NCI-H2227 (cell line): Measurements from ENCODE around the gene PNISR.
"Not testable (repeated sequence)": the region's sequence is repeated elsewhere in the genome, so short reads cannot be mapped to it uniquely, and the experiment has no call there.

Experiments used
- DNase-seq: peaks from one replicate; lab custom pipeline; 2025; ENCODE audit not compliant: unreplicated experiment; lab: John Stamatoyannopoulos, UW

The PNISR gene, protein sequence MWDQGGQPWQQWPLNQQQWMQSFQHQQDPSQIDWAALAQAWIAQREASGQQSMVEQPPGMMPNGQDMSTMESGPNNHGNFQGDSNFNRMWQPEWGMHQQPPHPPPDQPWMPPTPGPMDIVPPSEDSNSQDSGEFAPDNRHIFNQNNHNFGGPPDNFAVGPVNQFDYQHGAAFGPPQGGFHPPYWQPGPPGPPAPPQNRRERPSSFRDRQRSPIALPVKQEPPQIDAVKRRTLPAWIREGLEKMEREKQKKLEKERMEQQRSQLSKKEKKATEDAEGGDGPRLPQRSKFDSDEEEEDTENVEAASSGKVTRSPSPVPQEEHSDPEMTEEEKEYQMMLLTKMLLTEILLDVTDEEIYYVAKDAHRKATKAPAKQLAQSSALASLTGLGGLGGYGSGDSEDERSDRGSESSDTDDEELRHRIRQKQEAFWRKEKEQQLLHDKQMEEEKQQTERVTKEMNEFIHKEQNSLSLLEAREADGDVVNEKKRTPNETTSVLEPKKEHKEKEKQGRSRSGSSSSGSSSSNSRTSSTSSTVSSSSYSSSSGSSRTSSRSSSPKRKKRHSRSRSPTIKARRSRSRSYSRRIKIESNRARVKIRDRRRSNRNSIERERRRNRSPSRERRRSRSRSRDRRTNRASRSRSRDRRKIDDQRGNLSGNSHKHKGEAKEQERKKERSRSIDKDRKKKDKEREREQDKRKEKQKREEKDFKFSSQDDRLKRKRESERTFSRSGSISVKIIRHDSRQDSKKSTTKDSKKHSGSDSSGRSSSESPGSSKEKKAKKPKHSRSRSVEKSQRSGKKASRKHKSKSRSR

DNA sequence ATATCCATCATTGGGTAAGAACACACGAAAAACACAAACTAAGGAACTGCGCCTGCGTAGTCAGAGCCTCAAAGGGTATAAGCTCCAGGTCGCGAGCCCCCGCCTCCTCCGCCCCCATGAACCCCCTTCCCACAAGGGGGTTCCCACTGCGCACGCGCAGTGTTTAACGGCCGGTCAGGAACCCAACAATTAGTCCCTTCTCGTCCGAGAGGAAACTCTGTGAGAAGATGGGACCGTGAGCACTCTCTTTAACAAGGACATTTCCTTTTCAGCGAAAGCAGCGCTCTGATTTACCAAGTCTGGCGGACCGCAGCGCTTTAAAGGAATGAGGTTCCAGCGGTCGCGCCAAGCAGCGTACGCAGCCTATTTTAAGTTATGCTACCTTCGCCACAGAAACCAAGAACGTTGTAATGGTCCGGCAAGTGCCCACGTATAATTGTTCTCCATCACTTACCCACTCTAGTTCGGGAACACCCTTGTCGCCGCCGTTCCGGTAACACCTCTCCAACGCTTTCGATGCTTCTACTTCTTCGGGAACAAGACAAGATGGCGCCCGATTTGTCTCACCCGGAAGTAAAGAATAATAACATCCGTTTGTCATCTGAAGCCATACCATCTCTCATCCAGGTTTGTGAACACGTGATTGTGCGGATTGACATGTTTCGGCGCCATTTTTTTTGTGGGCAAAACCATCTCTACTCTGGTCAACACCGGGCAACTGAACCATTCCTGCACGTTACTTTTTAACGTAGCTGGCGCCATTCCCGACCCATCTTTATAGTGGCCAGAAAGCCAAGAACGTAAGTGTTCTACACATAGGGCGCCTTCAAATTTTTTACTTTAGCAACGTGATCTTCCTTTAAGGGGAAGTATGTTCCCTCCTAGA is at the start of gene PNISR:
Gene PNISR, minus strand, starts transcription at position 548 of the 886 bp plus-strand sequence. CDS start 10,649 bp downstream, outside the sequence.
- DNase-seq = peak; percentile 95

DNA sequence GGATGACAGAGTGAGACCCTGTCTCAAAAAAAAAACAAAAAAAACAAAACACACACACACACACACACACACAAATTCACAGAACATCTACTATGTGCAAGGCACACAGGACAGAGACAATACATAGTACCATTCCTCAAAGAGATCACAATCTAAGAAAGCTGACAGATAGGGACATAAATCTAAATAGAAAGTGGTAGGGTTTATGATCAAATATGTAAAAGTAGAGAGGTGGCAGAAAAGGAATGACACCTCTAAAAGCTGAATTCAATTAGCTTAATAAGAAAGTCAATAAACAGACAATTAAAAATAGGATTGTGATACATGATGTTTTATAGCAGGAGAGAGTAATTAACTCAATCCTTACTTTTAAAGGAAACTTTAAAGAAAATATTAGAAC is 48.6 kb upstream of the PNISR start:
- no peak for DNase-seq

DNA sequence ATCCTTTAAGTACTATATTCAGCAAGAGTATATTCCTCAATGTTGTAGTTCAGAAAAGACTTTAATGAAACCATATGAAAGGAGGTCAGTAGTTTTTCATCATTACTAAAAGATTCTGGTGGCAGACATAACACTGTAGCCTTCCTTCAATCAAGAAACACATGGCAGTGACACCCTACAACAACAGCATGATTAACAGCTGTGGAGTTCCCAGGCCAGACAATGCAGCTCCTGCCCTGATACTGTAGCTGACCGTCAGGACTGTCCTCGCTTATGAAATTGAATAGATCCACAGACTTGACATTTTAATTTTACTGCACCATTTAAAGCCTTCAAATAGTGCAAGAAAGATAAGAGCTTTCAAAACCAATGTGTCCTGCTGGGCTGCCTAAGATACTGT is 46.5 kb upstream of the PNISR start:
- DNase-seq = peak; percentile 40

DNA sequence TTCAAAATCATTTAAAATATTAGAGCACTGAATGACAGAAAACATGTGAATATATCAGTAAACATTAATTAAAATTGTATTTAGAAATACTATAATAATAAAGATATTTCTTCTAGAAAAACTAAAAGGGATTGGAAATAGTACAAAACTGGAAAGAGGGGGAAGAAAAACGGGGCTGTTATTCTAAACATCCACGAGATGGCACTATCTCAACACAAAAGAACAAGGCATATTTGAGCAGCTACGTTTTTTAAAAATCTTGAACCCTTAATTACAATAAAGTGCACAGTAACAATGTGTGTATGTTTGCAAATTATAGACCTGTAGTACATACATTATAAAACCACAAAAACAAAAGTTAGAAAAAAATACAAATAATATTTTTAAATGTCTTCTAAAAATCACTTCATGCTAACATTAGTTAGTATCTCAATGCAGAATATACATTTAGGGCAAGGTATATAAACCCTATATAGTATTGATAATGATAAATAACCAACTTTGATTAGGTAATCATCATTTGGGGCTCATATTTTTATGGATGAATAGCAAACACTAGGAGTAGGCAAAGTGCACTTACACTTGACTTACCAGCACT is 42.5 kb upstream of the PNISR start:
- peak; percentile 22 for DNase-seq

DNA sequence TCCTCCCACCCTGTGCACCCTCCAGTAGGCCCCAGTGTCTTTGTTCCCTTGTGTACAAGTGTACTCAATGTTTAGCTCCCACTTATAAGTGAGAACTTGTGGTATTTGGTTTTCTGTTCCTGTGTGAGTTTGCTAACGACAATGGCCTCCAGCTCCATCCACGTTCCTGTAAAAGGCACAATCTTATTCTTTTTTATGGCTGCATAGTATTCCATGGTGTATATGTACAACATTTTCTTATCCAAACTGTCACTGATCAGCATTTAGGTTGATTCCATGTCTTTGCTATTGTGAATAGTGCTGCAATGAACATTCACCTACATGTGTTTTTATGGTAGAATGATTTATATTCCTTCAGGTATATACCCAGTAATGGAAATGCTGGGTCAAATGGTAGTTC is 34.0 kb upstream of the PNISR start:
- DNase-seq = not testable (repeated sequence)

DNA sequence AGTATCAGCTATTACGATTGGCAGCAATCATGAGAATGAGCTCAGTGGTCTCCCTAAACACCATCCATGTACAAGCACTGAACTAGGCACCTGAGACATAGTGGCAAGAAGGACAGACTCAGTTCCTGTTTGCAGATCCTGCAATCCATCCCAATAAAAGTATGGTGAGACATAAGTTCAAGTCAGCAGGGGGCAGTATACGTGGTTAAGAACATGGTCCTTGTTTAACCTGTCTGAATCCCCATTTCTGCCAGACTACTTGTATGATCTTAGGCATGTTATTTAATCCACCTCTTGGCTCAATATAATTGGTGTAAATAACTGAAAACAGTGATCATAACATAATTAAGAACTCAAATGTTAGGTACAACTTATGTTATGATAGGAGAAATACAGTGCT is 33.2 kb upstream of the PNISR start:
- DNase-seq = no peak

DNA sequence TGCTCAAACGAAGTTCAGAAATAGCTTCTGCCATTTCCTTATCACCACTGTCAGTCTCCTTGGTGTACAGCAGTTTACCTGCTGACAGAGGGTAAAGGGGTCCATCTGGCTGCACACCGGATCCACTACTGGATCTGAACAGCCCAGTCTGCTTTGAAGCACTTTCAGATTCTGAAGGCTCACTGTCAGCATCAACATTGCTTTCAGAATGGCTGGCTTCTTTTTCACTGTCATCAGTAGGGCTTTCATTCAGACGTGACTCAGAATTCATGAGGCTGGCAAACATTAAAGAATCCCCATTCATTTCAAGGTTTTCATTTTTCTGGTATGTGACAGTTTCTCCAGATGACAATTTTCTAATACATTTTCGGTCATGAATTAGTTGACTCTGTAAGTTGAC is 21.0 kb upstream of the PNISR start:
- no peak for DNase-seq

DNA sequence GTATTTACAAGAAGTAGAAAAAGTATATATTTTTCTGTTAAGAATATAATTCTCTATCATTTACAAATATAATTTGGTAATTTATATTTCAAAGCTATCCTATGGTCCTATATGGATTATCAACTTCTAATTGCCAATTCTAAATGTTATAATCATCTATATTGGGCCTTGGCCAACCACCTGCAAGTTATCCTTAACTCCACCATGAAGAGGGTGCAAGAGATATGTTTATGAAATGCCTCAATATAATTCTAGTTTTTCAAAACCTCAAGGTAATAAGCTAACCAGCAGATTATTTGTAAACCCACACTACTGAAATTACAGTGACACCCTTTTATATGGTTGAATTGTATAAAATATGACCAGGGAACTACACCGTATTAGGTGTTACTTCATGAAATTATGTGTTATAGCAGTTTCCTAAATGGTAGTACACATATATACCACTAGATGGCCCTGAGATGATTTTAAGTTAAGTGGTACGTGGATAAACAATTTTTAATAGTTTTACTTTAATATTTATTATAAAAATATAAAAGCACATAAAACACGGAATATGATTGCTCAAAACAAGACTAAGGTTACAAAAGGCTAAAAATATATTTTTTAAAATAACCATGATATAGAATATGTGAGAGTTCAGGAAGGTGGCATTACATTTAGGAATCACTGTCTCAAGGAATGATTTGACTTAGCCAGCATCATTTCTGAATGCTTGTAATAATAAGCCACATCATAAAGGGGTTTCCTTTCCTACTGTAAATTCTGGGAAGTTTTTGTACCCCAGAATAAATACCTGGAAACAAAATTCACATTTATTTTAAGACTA is 9.8 kb upstream of the PNISR start:
- DNase-seq = peak; percentile 19

DNA sequence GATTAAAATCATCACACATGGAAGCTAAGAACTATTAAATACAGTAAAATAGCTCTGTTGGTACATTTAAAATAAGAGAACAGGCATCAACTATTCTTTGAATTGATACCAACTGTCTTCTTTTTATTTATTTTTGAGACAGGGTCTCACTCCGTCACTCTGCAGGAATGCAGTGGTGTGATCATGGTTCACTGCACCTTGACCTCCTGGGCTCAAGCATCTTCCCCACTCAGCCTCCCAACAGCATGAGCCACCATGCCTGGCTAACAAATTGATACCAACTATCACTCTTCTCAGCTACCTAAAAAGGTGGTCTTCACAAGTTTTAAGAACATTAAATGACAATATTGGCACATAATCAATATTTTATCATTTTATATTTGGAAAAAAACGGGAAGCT is 7.8 kb upstream of the PNISR start:
- DNase-seq = no peak

DNA sequence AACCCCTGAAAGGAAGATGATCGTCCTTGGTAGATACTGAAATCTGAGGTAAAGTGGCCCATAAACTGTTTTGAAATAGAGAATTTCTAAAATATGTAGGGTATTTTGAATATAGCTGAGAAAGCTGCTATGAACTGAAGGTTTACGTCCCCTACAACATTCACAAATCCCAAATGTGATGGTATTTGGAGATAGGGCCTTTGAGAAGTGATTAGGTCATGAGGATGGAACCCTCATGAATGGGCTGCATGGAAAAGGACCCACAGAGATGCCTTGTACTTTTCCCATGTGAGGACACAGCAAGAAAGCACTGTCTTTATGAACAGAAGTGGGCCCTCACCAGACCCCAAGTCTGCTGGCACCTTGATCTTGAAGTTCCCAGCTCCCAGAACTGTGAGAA is 6.8 kb upstream of the PNISR start:
- no peak for DNase-seq

DNA sequence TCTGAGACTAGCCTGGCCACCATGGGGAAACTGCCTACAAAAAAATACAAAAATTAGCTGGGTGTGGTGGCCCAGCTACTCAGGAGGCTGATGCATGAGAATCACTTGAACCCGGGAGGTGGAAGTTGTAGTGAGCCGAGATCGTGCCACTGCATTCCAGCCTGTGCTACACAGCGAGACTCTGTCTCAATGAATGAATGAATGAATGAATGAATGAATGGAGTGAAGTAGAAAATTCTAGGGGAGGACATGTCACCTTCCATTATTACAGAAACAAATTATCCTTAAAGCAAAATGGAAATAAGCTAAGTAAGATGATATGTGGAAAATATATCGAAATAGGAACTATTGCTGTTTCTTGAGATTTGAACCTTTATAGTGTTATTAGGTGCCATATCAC is 2.9 kb upstream of the PNISR start:
- no peak for DNase-seq

DNA sequence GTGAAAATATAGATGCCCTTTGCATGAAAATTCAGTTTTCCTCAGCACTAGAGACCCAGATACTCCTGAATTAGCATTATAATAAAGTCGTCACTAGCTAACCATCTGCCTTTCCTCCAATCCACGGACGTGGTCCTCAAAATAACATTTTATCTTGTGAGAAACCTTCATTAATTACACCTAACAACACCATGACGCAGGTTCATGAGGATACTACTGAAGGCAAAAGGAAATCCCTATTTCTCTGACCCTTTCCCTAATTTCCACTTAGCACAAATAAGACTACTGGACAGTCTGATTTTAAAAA is 1.3 kb upstream of the PNISR start:
- DNase-seq = no peak

DNA sequence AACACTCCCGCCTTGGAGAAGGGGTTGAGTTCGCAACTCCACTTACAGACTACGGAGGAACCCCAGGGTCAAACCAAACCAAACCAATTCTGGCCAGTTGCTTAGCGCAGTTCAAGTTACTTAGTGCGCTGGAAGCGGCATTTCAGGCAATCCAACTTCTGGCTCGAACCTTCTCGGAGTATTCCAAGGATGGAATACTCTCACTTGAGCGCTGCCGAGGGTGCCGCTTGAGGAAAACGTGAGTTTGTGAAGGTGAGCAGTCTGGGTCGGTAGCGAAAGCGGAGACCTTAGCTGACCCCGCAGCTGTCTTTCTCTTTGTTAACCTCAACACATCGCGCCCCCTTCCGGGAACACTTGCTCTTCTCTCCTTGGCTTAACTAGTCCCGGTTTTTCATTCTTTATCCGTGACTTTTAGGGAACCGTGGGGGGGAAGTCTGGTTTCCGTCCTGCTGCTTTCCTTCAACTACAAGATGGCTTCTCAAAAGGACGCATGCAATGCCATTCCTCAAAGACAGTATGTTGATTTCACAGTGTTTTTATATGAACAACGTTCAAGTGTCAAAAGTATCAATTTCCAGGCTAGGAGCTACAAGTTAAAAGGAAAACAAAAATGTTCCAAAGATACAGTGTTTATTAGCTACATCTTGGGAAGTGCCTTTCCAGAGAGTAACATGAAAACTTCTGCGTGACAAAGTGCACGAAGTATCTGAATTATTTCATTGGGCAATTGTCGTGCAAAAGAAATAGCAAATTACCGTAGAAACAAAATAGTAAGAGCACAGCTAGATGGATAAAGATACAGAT is 741 bp upstream of the PNISR start:
- DNase-seq = peak; percentile 81

DNA sequence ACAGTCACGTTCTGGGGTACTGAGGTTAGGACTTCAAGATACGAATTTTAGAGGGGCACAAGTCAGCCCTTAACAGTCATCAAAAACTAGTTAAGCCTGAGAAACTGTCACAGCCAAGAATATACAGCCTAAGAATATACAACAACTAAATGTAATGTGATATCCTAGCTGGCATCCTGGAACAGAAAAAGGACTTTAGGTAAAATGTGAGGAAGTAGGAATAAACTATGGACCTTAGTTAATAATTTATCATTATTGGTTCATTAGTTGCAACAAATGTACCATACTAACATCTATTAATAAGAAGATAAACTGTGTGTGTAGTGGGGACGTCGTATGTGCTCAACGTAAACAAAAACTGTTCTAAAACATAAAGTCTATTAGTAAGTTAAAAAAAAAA is 1.1 kb downstream of the PNISR start:
- DNase-seq = no peak

DNA sequence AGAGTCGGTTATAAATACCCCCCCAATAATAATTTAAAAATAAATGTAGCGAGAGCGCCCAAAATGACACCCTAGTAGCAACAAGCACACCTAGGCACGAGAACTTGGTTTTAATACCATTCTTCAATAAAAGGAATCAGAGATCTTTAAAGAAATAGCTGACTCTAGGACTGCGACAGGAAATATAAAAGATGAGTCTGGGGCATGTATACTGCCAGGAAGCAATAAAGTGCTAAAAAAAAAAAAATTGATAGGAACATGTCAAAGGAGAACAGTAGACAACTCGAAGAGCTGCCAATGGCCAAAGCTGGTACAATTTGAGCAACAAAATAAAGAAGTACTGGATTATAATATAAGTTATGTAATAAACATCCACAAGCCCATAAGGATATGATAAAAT is 2.2 kb downstream of the PNISR start:
- DNase-seq = no peak

DNA sequence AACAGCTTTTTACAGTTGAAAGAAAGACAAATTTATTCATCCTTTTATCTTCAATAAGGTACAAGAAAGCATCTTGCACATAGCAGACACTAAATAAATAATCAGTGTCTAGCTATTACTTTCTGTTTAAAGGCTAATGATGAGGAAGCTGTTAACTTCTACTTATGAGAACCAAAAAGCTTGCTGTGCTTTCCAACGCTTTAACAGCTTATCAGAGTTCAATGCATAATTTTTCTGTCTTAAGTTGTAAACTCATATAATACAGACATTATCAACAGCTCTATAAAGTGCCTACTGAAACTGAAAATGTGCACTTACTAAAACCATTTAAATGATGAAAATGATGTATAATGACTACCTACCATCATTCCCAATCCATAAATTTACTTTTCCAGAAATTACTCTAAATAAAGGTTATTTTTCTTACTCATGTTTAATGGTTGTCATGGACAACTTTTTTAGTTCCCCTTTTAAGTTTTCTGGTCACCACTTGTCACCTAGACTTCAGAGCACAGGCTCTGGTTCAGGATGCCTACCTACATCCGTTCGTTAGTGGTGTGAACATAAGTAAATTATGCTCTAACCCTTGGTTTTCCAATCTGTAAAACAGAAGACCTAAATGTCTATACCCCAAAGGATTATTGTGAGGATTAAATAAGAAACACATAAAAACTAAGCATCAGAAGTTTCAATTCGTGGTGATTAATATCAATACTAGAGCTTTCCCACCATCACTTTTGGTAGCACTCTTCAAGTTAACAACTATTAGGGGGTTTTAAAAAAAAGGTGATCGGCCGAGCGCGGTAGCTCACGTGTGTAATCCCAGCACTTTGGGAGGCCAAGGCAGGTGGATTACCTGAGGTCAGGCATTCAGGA is 8.0 kb downstream of the PNISR start:
- DNase-seq = no peak

DNA sequence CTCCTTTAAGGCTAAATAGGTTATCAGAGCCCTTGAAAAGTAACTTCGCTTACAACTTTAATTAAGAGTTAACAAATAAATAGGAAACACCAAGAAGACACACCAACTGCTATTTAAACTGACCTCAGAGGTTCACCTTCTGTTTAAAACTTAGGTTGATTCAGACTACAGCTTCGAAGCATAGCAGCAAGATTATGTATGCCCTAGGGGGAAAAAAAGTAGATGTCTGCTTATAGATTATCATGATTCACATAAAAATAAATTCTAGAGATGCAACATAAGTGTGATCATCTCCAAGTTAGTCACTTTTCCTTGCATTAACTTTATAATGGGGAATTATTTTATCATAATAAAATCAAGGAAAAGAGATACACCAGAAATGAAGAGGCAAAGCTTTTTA is 8.9 kb downstream of the PNISR start:
- DNase-seq = no peak

DNA sequence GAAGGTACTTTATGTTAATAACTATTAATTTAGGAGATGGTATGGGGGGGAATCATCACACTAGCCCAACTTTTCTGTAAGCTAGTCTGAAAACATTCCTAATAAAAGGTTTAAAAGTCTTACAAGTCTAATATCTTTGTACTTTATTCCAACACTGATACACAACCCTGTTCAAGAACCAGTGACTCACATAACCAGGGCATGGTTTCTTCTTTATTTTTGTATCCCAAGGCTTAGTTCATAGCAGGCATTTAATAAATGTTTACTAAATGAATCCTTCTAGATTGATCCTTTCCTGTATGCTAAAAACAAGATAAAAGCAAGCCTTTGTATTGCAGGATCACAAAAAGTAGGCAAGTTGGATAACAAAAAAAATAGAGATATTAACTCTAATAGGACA is 9.7 kb downstream of the PNISR start:
- no peak for DNase-seq

DNA sequence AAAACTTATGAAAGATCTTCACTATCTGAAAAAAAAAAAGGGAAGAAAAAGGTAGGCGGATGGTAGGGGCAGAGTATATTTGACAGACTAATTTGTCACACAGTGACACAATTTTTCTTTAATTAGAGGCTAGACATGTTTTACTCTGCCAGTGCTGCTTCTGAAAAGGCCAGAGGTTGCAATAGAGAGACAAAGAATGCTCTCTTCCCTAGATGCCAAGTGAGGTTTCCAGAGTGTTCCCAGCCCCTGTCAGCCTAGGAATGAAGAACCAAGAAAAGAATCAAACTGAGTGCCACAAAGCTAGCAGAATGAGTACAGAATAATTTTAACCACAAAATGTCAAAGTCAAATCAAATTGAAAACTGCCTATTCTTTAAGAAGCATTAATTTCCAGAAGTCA is 13.0 kb downstream of the PNISR start:
- DNase-seq = peak; percentile 6
